HG03521 (cell line): Measurements from ENCODE around the gene ARHGAP27.
"Not testable (repeated sequence)": the region's sequence is repeated elsewhere in the genome, so short reads cannot be mapped to it uniquely, and the experiment has no call there.

Experiments
- ATAC-seq: cut with Tn5 transposase; IDR thresholded peaks from one replicate; pipeline ENCODE4 v1.9.1; 2021; ENCODE audit warnings: mild to moderate bottlenecking, moderate library complexity; ENCODE audit not compliant: unreplicated experiment

The ARHGAP27 gene

DNA sequence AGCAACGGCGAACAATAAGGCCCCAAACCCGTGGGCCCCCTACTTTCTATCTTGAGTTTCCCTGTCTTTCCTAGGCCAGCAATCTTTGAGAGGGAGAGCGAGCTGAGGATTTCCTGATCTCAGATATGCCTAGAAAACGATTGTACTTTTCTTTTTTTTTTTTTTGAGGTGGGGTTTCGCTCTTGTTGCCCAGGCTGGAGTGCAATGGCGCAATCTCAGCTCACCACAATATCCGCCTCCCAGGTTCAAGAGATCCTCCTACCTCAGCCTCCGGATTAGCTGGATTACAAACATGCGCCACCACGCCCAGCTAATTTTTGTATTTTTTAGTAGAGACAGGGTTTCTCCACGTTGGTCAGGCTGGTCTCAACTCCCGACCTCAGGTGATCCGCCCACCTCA, 15.0 kb upstream of the ARHGAP27 start:
- ATAC-seq, result not testable (repeated sequence)

DNA sequence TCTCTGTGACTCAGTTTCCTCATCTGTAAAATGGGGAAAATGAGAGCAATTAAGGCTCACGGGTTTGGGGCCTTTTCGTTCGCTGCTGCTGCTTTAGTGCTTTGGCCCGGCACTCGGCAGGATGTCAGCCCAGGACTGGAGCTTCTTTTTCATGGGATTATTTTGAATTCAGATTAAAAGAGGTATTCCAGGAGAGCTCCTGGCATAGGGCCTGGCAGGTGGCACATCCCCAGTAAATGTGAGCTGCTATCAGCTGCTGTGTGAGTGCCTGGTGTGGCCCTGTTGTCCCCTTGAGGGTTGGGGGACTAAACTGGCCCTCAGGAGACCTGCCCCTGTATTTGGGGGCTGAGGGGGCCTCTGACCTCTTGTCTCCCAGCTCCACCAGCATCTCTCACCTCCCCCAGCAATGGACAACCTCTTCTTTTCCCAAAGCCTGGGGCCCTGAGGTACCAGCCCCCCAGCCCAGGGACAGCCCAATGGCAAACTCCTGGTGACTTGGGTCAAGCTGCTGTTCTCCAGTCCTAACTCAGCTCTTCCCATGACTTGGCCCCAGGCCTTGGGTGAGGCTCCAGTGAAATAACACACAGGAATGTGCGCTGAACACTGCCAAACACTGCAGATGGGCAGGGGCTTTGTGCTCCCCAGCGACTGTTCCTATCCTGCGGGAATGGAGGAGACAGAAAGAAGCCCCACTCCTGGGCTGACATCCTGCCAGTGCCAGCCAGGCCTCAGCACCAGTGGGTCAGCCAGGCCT, 14.4 kb upstream of the ARHGAP27 start:
- not testable (repeated sequence) for ATAC-seq

DNA sequence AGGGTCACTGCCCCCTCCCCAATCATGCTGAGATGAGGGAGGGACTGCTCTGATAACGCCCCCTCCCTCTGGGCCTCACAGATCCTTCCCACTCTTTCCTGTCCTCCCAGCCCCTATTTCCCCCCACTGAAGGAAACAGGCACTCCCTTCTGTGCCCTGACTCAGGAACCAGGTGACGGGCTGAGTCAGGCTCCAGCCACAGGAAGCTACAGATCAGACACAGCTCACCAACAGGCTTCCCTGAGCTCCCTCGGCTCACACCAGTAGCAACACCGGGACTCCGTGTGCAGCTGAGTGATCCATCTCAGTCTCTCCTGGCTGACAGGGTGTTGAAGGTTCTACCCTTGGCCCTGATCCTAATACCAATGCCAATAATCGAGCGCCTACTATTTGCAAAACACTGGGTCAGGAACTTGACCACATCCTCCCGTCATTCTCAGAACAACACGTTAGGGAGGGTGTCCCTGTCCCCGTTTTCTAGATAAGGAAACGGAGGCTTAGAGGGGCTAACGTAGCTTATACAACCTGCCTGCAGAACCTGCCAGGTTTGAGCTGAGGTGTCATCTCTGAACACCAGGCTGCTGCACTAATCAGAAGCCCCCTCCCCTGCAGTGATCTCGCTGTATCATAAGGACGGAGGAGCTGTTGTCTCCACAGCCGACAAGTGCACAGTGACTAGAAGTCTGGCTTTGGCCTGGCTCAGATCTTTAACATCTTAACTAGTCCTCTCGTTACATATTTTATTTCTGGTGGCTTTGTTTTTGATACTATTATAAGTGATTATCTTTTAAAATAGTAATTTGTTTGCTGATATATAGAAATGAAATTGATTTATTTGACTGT, 13.5 kb upstream of the ARHGAP27 start:
- not testable (repeated sequence) for ATAC-seq

DNA sequence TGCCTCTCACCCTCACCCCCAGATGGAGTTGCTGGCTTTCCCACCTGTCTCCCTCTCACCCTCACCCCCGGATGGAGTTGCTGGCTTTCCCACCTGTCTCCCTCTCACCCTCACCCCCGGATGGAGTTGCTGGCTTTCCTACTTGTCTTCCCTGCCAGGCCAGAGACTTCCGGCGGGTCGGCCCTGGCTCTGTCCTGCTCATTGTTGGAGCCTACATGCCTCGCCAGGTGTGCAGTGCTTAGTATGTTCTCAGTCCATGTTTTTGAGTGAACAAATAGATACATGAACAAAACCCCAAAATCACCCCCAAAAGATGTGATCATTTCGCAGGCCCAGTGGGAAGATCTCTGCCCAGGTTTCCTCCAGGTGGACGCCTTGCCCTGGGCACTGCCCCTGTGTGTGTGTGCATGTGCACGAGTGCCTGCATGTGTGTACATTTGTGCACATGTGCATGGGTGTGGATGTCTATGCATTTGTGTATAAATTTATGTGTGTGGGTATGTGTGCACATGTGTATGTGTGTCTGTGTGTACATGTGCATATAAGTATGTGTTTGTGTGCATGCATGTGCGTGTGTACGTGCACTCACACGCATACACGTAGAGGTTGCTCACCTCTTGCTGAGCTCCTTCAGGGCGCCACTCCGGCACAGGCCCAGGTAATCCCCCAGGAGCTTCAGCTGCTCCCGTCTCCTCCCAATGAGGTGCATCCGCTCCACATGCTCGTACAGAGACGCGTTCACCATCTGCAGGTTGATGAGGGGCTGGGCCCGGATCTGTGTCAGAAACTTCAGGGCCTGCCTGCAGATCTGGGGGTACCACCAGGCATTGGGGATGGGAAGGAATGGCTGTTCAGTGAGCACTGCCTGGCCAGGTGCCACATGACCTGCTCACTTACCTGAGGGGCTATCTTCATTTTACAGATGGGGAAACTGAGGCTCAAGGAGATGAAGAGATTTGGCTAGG, 12.5 kb upstream of the ARHGAP27 start:
- not testable (repeated sequence) for ATAC-seq

DNA sequence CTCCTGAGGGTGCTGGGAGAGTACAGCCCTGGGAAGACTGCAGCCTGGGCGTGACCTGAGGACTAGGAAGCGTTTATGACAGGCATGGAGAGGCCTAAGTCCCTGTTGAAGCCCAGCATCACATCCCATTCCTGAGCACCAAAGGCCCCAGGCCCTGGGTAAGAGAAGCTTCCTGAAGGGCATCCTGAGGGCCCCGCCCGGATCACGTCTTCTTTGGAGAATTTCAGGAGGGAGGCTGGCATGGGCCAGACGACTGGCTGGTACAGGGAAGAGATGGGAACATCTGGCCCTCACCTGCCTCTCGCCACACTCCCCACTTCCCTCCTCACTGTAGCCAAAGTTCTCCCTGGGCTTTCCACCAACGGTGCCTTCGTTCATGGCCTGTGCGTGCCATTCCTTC, 11.6 kb upstream of the ARHGAP27 start:
- ATAC-seq, result not testable (repeated sequence)

DNA sequence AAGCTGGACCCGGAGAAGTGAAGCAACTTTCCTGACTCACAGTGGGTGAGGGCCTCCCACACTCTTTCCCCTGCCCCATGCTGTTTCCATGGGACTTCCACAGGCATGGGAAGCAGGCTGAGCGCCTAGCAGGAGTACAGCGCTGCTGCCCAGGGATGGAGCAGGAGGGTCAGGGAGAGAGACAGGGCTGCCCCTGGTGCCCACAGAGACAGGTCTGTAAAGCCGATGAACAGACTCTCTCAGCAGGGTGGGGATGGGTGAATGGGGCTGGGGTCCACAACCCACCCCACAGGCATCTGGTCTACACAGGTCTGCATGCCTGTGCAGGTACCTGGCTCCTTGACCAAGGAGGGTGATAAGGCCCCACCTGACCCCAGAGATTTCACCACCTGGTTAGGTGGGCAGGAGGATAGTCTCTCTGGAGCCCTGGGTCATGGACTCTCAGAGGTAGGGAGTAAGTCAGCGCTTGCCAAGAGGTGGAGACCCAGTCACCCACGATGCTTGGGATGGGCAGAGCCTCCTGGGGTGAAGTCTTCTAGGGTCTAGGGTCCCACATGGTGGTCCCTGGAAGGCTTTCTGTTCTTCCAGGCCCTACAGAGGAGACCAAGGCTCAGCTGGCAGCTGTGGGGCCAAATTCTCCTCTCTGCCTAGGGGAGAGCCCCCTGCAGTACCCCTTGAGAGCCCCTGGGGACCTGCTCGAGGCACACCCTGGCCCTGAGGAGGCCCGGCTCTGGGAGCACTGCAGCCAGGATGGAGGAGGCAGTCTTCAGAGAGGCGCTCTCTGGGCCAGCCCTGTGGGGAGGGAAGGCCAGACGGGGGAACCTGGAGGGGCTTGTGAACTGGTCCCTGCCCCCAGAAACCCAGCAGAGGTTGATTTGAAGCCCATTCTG, 10.9 kb upstream of the ARHGAP27 start:
- not testable (repeated sequence) for ATAC-seq

DNA sequence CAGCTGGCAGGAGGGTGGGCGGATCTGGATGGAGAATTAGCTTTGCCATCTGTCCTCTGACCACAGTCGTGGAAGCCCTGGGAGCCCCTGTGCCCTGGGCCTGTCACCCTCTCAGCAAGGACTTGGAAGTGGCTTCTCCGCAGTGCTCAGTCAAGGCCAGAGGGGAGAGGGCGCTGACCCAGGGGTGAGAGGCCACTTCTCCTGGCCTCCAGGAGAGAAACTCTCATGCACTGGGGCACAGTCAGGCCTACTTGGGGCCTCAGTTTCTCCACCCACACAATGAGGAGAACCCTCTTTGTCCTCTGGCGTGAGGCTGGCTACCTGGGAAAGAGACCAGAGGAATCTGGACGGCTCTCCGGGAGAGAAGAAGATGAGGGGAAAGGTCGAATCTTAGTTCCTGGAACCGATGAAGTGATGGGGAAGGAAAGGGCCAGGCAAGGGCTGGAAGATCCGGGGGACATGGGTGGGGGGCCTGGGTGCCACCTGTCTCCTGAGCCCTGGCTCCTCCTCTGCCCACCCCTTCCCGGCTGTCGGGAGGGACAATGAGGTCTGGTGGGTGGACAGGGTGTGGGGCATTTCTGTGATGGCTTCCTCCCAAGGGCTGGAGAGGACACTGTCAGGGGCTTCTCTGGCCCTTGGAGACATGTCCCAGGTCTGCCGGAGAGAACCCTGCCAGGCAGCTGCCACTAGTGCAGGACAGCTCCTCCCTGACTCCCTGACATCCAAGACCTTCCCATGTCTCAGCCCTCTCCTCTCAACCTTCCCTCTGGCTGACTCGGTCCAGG, 9.0 kb upstream of the ARHGAP27 start:
- ATAC-seq, result no peak

DNA sequence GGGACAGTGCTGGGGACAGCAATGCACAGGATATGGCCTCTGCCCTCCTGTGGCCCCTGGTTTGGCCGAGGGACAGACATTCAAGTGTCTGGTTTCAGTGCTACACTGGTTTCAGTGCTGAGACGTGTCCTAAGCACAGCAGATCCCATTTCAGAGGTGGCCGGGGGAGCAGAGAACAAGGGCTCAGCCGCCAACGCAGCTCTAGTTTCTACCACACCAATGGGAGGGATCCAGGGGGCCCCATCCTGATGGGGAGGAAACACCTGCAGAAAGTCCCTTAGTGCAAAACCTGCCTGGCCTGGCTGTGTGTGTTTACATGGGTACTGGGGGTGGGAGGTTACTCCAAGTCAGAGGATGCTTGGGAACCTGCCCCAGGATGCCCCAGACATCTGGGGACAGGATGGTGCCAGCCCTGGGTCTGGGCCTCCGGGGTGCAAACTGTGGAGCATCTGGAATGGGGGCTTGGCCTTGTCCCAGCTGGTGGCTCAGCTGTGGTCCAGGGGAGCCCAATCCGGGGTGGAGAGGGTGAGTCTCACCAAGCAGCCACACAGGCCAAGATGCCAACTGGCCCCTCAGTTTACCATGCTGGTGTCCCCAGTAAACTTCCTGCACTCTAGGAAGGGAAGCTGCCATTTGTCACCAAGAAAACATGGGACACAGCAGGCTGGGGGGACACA, 8.3 kb upstream of the ARHGAP27 start:
- peak; percentile 64 for ATAC-seq

DNA sequence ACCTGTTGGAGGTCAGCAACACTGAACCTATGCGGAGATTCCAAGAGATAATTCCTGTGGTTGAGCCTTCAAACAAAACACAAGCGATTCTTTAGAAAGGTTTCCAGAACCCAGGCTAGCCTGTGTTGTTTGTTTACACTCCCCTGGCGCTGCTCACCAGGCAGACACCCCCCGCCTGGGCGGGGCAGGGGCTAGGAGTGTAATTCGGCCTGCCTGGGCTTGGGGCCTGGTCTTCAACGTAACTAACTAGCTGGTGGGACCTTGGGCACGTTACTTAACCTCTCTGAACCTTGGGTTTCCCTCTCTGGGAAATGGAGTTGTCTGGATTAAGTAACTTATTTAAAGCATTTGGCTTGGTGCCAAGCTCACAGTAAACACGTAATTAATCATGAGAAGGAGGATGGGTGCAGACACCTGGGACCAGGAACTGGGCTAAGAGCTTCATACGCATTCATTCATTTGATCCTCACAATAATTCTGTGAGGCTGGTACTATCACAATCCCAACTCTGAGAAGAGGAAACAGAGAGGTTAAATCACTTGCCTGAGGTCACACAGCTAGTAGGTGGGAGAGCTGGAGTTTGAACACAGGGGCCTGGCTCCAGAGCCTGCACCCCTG, 7.6 kb upstream of the ARHGAP27 start:
- no peak for ATAC-seq

DNA sequence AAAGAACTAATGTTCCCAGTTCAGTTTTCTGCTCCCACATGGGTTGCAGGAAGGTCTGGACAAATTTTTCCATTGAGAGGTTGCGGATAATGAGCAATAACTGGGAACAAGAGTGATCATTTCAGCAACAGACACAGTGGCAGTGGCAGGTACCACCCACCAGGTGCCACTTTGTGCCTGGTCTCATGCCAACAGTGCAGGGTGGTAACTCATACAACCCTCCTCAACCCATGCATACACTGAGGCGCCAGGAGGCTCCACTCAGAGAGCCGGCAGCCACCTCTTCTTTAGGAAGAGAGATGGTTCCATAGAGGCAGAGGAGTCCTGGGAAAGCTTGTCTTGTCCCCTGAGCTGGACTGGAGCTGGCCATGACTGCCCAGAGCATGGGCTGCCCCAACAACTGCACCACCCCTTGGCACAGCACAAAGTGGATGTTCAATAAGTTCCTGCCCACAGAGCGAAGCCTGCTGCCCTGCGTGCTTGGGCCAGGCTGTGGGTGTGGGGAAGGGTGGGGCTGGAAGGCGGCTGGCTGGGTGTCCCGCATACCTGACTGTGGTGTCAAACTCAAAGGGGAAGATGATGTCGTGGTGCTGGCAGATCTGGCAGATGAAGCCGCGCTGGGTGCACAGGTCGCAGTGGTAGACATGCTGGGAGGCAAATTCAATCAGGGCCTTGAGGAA, 6.4 kb upstream of the ARHGAP27 start:
- no peak for ATAC-seq

DNA sequence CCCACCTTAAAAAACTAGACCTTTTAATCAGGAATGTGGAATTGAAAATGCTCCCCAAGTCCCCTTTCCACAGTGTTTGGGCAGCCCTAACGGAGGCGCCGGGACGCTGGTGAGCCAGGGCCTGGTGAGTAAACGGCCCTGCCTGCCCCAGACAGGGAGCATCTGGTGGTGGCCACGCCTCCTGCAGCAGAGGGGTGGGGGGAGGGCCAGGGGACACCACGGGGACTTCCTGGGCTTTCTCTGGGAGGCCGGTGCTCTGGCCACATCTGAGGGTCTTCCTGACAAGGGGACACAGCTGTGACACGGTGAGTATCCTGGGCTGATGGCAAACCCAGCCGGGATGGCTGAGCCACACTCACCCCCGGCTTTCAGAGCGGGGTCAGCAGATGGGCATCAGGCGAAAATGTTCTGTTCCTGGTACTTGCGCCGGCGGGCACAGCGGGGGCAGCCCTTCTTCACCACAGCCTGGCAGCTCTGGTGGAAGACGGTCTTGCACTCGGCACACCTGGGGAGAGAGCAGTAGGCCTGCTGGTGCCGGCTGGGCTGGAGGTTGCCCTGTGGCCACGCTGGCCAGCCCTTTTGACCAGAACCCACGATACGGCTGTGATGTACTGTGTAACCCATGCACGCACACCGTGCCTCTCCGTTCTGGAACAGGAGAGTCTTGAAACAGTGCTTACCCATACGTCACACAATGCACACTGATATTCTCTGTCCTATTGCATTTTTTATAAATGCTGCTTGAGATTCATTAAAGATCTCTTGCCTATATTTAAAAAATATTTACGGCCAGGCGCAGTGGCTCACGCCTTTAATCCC, 5.0 kb upstream of the ARHGAP27 start:
- ATAC-seq, result no peak

DNA sequence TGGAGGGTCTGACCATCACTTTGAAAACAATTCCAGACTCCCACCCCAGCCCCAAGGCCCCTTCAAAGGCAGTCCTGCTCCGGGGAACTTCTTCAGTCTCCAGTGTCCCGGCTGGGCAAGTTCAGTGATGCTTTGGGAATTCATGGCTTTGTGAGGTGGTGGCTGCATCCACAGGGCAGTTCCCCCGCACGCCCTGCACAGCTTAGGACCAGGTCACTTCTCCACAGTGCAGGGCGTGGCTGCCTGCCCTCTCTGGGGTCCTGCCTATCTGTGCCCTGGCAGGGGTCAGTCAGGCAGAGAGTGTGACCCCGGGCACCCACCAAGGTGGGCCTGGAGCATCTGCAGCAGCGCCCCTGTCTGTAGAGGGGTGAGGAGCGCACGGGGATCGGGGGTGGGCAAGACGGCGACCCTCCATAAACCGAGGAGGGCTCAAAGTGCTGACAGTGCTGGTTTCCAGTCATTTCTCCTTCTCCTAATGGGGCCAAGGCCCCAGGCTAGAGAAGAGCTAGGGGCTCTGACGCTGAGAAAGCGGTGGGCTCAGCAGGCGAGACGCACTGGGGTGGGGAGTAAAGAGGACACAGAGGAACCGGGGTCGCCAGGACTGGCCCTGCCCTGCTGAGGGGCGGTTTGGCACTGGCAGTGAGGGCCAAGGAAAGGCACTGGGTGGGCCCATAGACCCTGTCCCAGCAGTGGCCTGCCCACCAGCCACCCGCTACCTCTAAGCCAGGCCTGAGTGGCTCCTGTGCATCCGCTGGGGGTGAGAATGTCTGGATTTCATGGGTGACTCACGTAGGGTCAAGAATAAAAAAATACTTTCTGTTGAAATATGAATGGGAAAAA, 4.2 kb upstream of the ARHGAP27 start:
- no peak for ATAC-seq

DNA sequence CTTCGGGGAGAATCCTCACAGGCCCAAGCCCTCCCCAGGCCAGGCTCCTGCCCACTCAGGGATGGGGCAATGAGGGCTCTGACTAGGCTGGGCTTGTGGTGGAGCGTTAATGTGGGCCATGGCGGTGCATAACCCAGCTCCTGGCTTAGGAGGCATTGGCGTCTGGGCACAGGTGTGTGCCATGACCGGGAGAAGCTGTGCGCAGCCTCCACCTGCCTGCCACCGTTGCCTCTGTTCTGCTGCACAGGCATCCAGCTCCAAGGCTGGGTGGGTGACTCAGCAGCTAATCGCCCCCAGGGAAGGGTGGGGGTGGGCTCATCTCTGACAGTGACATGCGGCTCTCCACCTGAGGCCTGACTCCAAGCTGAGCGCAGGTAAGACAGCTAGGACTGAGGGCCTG, 3.5 kb upstream of the ARHGAP27 start:
- no peak for ATAC-seq

DNA sequence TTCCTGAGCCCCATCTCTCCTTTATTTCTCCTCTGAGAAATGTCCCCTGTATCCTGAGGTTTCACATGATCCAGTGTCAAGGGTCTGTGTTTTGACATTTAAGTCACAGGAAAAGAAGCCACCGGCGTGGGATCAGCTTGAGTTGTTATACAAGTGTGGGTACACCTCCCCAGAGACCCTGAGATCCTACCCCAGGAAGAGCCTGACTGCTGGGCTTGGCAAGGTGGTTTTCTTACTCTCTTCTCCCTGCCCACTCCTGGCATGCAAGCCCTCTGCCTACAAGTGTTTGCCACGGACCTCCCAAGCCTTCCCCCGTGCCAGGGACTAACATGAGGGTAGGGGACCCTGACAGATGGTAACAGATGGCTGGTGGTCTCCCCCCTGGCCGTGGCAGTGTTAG, 2.8 kb upstream of the ARHGAP27 start:
- no peak for ATAC-seq

DNA sequence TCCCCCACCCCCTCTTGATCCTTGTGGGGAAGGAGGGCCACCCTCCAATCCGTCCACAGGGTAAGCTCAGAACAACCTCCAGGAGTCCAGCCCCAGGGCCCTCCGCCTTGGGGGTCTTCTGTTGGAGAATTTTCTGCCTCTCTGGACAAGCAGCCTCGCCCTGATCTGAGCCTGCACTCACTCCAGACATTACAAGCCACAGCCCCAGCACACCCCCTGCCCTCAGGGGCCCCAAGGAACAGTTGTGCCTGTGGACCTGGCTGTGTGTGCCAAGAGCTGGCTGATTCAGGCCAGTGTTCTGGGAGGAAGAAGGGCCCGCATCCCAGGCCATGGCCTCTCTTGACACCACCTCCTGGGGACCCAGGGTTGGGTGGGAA, 477 bp upstream of the ARHGAP27 start:
- ATAC-seq, result no peak
